Gastroesophageal sphincter (tissue), 4 donors: ENCODE results near the gene CD300LG. TPM values are rescaled to one million over a fixed set of nuclear protein-coding genes. Genes with fewer than 3 reads are reported as not detected.

Source experiments
- ATAC-seq: fragments of 150-250 bp; one replicate; pipeline ENCODE4 v1.9.1; 2016; ENCODE audit warnings: mild to moderate bottlenecking, moderate library complexity
- H3K27ac ChIP-seq, 4 donors: fragments of 200-600 bp; sonication (generic) in 3 of 4; 1 replicate in 3 of 4; 2 replicates in 1 of 4; pipeline ENCODE4 v1.5.1; 2016 to 2019
- H3K27me3 ChIP-seq: fragments of 200-600 bp; sonication (generic); one replicate; pipeline ENCODE4 v1.5.1; 2019
- H3K36me3 ChIP-seq, 2 donors: fragments of 200-600 bp; sonication (generic); one replicate each; pipeline ENCODE4 v1.5.1; 2019; ENCODE audit warnings: control low read depth in 1 of 2
- H3K4me1 ChIP-seq, 3 donors: fragments of 200-600 bp; sonication (generic); 1 replicate in 2 of 3; 2 replicates in 1 of 3; pipeline ENCODE4 v1.5.1; 2016 to 2019; ENCODE audit warnings: control low read depth in 2 of 3
- H3K4me3 ChIP-seq, 2 donors: fragments of 200-600 bp; sonication (generic); one replicate each; pipeline ENCODE4 v1.5.1; 2019; ENCODE audit warnings: mild to moderate bottlenecking in 1 of 2, moderate library complexity in 1 of 2
- H3K9me3 ChIP-seq, 3 donors: fragments of 200-600 bp; sonication (generic); one replicate each; pipeline ENCODE4 v1.5.1; 2017 to 2019; ENCODE audit warnings: control low read depth in 2 of 3
- EP300 ChIP-seq: sonication (generic); formaldehyde crosslinking; IDR thresholded peaks from one replicate; pipeline ENCODE4 v1.6.1; 2017; ENCODE audit warnings: antibody characterized with exemption, mild to moderate bottlenecking
- POLR2A ChIP-seq, 2 donors: fragments of 450-650 bp; IDR thresholded peaks; one replicate each; pipeline ENCODE4 v1.6.1; 2017; ENCODE audit warnings: antibody characterized with exemption in 2 of 2, mild to moderate bottlenecking in 2 of 2, moderate library complexity in 1 of 2
- POLR2AphosphoS5 ChIP-seq: sonication (generic); formaldehyde crosslinking; IDR thresholded peaks from one replicate; pipeline ENCODE4 v1.6.1; 2017; ENCODE audit warnings: antibody characterized with exemption
- WGBS, 2 donors: methylation state at CpG; one replicate each; pipeline ENCODE4 v1.1.5; 2018; ENCODE audit warnings: low coverage in 1 of 2; 5-methylcytosine and 5-hydroxymethylcytosine counted together
- total RNA-seq, 4 donors: library from RNA; depleted of rRNA; stranded (reverse); fragments of >200 nt; gene quantifications; one replicate each; pipeline ENCODE4 v1.1.0, GENCODE V29; 2016
- TF ChIP-seq, protein P1 (sequence below), 4 experiments: fragments of 200-600 bp in 2 of 4; fragments of 450-650 bp in 2 of 4; sonication (generic) in 1 of 4; IDR thresholded peaks; one replicate each; pipeline ENCODE4 v1.5.1; 2017 to 2019; ENCODE audit warnings: antibody characterized with exemption in 4 of 4, mild to moderate bottlenecking in 2 of 4, moderate library complexity in 2 of 4

CD300LG gene
- total RNA-seq, 4 donors from 2014 or later: 1.6 to 16.2 (median 3.7) TPM

DNA sequence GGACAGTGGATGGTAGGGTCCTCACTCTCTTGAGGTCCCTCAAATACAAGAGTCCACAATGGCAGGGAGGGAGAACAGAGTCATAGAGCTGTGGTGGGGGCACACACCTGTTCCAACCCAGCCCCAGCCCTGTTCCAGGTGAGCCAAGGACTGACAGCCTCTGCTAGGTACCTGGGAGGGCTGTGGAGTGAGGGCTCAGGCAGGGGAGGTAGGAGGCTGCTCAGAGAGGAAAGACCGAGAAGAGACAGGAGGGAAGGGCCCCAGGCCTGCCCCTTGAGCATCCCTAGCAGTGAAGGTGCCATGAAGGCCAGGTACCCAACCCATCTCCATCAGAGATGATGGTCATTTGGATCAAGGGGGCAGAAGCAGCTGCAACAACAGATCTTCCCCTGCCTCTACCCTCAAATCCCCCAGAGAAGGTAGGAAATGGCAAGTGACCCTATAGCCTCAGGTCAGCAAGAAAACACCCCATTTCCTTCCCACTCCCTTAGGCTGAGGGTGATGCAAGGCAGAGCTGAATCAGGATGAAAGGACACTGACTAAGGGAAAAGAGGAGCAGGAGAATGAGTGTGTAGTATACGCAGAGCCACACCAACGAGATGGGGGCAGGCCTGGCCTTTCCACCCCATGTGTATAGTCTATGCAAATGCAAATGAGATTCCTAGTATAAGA lies 28.6 kb downstream of the CD300LG start:
- Histone ChIP-seq H3K27me3 (no peaks in the 10 kb centered on the region), H3K36me3 (peaks cover 0 to 46% of the 10 kb centered on the region in 2 donors), H3K9me3 (no peaks in the 10 kb centered on the region), H3K27ac (no peak overlapping the region), H3K4me1 (peaks cover 0 to 8% (median 3%) of the 10 kb centered on the region in 3 donors), H3K4me3 (no peak overlapping the region)
- 88 to 96% methylated on average over 2 of the region's 3 CpGs for WGBS, 2 donors
- no peak for ATAC-seq
- TF ChIP-seq POLR2AphosphoS5 (no peak), POLR2A (IDR thresholded peaks at IDR 0.05) (no peak), EP300 (no peak)
- TF ChIP-seq, protein P1, sequence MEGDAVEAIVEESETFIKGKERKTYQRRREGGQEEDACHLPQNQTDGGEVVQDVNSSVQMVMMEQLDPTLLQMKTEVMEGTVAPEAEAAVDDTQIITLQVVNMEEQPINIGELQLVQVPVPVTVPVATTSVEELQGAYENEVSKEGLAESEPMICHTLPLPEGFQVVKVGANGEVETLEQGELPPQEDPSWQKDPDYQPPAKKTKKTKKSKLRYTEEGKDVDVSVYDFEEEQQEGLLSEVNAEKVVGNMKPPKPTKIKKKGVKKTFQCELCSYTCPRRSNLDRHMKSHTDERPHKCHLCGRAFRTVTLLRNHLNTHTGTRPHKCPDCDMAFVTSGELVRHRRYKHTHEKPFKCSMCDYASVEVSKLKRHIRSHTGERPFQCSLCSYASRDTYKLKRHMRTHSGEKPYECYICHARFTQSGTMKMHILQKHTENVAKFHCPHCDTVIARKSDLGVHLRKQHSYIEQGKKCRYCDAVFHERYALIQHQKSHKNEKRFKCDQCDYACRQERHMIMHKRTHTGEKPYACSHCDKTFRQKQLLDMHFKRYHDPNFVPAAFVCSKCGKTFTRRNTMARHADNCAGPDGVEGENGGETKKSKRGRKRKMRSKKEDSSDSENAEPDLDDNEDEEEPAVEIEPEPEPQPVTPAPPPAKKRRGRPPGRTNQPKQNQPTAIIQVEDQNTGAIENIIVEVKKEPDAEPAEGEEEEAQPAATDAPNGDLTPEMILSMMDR (IDR thresholded peaks at IDR 0.05): no peak

GRCh38 chr17:43877031-43877430 lies 30.1 kb downstream of the CD300LG start:
- Histone ChIP-seq H3K4me3 (no peak overlapping the region), H3K27ac (no peak overlapping the region), H3K4me1 (peaks cover 0 to 8% (median 3%) of the 10 kb centered on the region in 3 donors), H3K9me3 (no peaks in the 10 kb centered on the region), H3K36me3 (peaks cover 0 to 60% of the 10 kb centered on the region in 2 donors), H3K27me3 (no peaks in the 10 kb centered on the region)
- TF ChIP-seq POLR2AphosphoS5: no peak
- no peak for TF ChIP-seq EP300
- TF ChIP-seq POLR2A (IDR thresholded peaks at IDR 0.05): no peak
- ATAC-seq: no peak
- WGBS, 2 donors: no CpG with 5 or more reads among the region's 7 CpGs

DNA sequence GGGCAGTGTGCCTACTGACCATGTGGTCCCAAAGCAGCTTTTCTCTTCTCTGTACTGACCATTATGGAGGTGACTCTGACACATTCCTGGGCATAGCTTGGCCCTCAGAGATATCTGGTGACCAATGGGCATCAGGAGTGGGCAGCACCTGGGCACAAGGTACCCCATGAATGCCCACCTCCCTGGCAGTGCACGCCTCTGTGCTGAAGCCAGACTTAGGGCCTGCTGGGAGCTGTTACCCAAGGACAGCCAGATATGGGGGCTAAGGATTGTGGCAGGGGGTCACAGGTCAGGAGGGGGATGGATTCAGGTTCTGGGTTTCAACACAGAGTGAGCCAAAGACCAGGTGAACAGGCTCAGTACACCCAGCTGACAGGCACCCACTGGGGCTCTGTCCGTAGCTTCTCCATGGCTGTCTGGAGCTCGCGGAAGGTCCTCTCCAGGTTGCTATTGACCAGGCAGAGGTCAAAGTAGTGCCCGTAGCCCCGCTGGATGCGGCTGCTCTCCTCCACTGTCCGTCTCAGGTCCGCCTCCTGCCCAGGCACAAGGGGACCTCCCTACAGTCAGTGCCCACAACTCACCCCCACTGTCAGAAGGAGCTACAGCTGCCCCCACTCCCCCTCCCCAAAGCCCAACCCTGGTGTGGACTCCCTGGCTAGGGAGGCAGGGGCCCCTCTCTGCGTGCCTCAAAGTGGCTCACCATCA lies 30.6 kb downstream of the CD300LG start:
- Histone ChIP-seq H3K27me3 (no peaks in the 10 kb centered on the region), H3K27ac (no peak overlapping the region), H3K4me3 (no peak overlapping the region), H3K9me3 (no peaks in the 10 kb centered on the region), H3K36me3 (peaks cover 0 to 66% of the 10 kb centered on the region in 2 donors), H3K4me1 (peaks cover 0 to 8% (median 3%) of the 10 kb centered on the region in 3 donors)
- TF ChIP-seq EP300: no peak
- TF ChIP-seq, protein P1 (IDR thresholded peaks at IDR 0.05): no peak
- WGBS, 2 donors: 84 to 100% methylated on average over 1 to 5 of the region's 10 CpGs
- ATAC-seq: no peak

GRCh38 chr17:43878260-43879175 lies 31.5 kb downstream of the CD300LG start:
- TF ChIP-seq POLR2AphosphoS5 (no peak), EP300 (no peak)
- TF ChIP-seq, protein P1 (IDR thresholded peaks at IDR 0.05): peak; percentile 77 to 96 (median 91)
- H3K4me1 ChIP-seq: peaks cover 0 to 8% (median 3%) of the 10 kb centered on the region in 3 donors
- 16% methylated on average over 8 of the region's 13 CpGs; no CpG with 5 or more reads in 1 of the 2 donors for WGBS, 2 donors

More at GRCh38 chr17:43878260-43879175, 31.5 kb downstream of the CD300LG start:
- H3K9me3 ChIP-seq: no peaks in the 10 kb centered on the region
- peaks cover 0 to 75% of the 10 kb centered on the region in 2 donors for H3K36me3 ChIP-seq
- no peaks in the 10 kb centered on the region for H3K27me3 ChIP-seq
- peak overlapping the region in 2 of 4 donors; percentile 4 to 37 for H3K27ac ChIP-seq
- peak; percentile 85 for ATAC-seq
- no peak overlapping the region for H3K4me3 ChIP-seq
